Measurements from ENCODE around the gene MALSU1. TPM values are rescaled to one million over a fixed set of nuclear protein-coding genes. Genes with fewer than 3 reads are reported as not detected.
A peak's percentile ranks its signal among the peaks of the same experiment; 100 is the strongest.

Gene MALSU1
- total and polyA plus RNA-seq, 3 donors from 2014 or later = 51.8 to 74.9 (median 63.8) TPM

GRCh38 chr7:23283086-23283485 lies 16.1 kb upstream of the MALSU1 start:
- Histone ChIP-seq H3K4me3 (no peak overlapping the region), H3K27me3 (no peaks in the 10 kb centered on the region), H3K9me3 (no peaks in the 10 kb centered on the region), H3K36me3 (ENCODE audit: low read depth, missing control alignments) (no peaks in the 10 kb centered on the region), H3K27ac (no peak overlapping the region), H3K4me1 (no peaks in the 10 kb centered on the region)
- TF ChIP-seq POLR2A (IDR thresholded peaks at IDR 0.05) = no peak
- TF ChIP-seq, protein P1, sequence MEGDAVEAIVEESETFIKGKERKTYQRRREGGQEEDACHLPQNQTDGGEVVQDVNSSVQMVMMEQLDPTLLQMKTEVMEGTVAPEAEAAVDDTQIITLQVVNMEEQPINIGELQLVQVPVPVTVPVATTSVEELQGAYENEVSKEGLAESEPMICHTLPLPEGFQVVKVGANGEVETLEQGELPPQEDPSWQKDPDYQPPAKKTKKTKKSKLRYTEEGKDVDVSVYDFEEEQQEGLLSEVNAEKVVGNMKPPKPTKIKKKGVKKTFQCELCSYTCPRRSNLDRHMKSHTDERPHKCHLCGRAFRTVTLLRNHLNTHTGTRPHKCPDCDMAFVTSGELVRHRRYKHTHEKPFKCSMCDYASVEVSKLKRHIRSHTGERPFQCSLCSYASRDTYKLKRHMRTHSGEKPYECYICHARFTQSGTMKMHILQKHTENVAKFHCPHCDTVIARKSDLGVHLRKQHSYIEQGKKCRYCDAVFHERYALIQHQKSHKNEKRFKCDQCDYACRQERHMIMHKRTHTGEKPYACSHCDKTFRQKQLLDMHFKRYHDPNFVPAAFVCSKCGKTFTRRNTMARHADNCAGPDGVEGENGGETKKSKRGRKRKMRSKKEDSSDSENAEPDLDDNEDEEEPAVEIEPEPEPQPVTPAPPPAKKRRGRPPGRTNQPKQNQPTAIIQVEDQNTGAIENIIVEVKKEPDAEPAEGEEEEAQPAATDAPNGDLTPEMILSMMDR (IDR thresholded peaks at IDR 0.05) = no peak
- DNase-seq = no peak
- whole genome bisulfite sequencing, 2 donors = 95 to 98% methylated on average over 4 of the region's 4 CpGs
- intact Hi-C loops (cut with DNase I; ENCODE audit: low total_unique reads) = no loop called here

GRCh38 chr7:23284871-23285270 lies 14.3 kb upstream of the MALSU1 start:
- intact Hi-C loops (cut with DNase I; ENCODE audit: low total_unique reads) = no loop called here
- WGBS, 2 donors = 77 to 87% methylated on average over 2 of the region's 2 CpGs
- H3K36me3 ChIP-seq (ENCODE audit: low read depth, missing control alignments) = no peaks in the 10 kb centered on the region

GRCh38 chr7:23285657-23286646 lies 13.2 kb upstream of the MALSU1 start:
- peak; percentile 64 for DNase-seq
- 48 to 59% methylated on average over 17 to 18 of the region's 18 CpGs for WGBS, 2 donors
- Histone ChIP-seq H3K9me3 (no peaks in the 10 kb centered on the region), H3K4me1 (no peaks in the 10 kb centered on the region), H3K27ac (no peak overlapping the region), H3K36me3 (ENCODE audit: low read depth, missing control alignments) (no peaks in the 10 kb centered on the region), H3K4me3 (no peak overlapping the region), H3K27me3 (no peaks in the 10 kb centered on the region)
- TF ChIP-seq, protein P1 (IDR thresholded peaks at IDR 0.05) = no peak
- TF ChIP-seq POLR2A (IDR thresholded peaks at IDR 0.05) = no peak
- intact Hi-C loops (cut with DNase I; ENCODE audit: low total_unique reads) = no loop called here

More at GRCh38 chr7:23284871-23285270, 14.3 kb upstream of the MALSU1 start:
- H3K4me3 ChIP-seq = no peak overlapping the region
- no peak for TF ChIP-seq POLR2A (IDR thresholded peaks at IDR 0.05)
- TF ChIP-seq, protein P1 (IDR thresholded peaks at IDR 0.05) = no peak
- no peaks in the 10 kb centered on the region for H3K27me3 ChIP-seq
- no peak for DNase-seq
- H3K9me3 ChIP-seq = no peaks in the 10 kb centered on the region
- no peaks in the 10 kb centered on the region for H3K4me1 ChIP-seq
- H3K27ac ChIP-seq = no peak overlapping the region

DNA sequence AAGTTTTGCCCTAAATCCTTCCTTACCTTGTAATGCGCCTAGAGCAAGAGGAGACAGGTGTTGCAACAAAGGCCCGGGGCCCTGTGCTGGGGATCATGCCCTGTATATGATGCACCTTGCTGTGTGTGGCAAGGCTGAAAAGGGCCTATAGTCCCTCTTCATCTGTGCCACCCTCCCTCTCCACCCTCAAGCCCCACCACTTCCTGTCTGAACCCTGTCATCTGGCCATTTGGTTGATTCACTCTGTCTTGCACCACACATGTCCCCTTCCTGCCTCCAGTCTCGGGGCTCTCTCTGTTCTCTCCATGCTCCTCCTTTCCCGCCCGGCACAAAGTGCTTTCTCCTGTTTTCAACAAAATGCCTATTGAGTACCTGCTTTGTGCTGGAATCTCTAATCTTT lies 11.5 kb upstream of the MALSU1 start:
- intact Hi-C loops (cut with DNase I; ENCODE audit: low total_unique reads) = no loop called here
- no peak overlapping the region for H3K27ac ChIP-seq
- H3K4me1 ChIP-seq = no peaks in the 10 kb centered on the region
- H3K4me3 ChIP-seq = no peak overlapping the region
- TF ChIP-seq, protein P1 (IDR thresholded peaks at IDR 0.05) = no peak
- no peak for TF ChIP-seq POLR2A (IDR thresholded peaks at IDR 0.05)
- no peaks in the 10 kb centered on the region for H3K9me3 ChIP-seq
- H3K36me3 ChIP-seq (ENCODE audit: low read depth, missing control alignments) = no peaks in the 10 kb centered on the region
- WGBS, 2 donors = 61 to 77% methylated on average over 5 of the region's 5 CpGs
- no peak for DNase-seq
- no peaks in the 10 kb centered on the region for H3K27me3 ChIP-seq

Measured in testis (tissue), 3 donors.